NCI-H187 (cell line): ENCODE data around the gene ZBED5.
"Not testable (repeated sequence)": the region's sequence is repeated elsewhere in the genome, so short reads cannot be mapped to it uniquely, and the experiment has no call there.

Source experiments
- DNase-seq, 2 experiments: peaks; one replicate each; lab custom pipeline; 2025; lab: John Stamatoyannopoulos, UW

Gene ZBED5

GRCh38 chr11:10857709-10858438 is at the start of gene ZBED5:
TSS of gene ZBED5 (minus strand) at chr11:10858053. CDS start at chr11:10854945, 3,108 bp downstream.
- DNase-seq = peak; percentile 98

GRCh38 chr11:10906521-10906920 is 48.7 kb upstream of the ZBED5 start:
- no peak for DNase-seq

- DNase-seq = no peak
Observed at GRCh38 chr11:10902301-10903063, 44.6 kb upstream of the ZBED5 start.

GRCh38 chr11:10900681-10901415 is 43.0 kb upstream of the ZBED5 start:
- DNase-seq = no peak

- no peak for DNase-seq
Observed at GRCh38 chr11:10899121-10899830, 41.4 kb upstream of the ZBED5 start.

GRCh38 chr11:10898763-10899025 is 40.8 kb upstream of the ZBED5 start:
- DNase-seq = no peak

GRCh38 chr11:10898003-10898762 is 40.3 kb upstream of the ZBED5 start:
- DNase-seq = no peak

GRCh38 chr11:10897150-10897549 is 39.3 kb upstream of the ZBED5 start:
- DNase-seq = no peak

GRCh38 chr11:10896493-10896892 is 38.6 kb upstream of the ZBED5 start:
- no peak for DNase-seq

GRCh38 chr11:10895285-10895684 is 37.4 kb upstream of the ZBED5 start:
- no peak for DNase-seq

GRCh38 chr11:10894666-10895065 is 36.8 kb upstream of the ZBED5 start:
- DNase-seq = no peak

GRCh38 chr11:10893714-10894151 is 35.9 kb upstream of the ZBED5 start:
- no peak for DNase-seq

GRCh38 chr11:10892250-10892649 is 34.4 kb upstream of the ZBED5 start:
- no peak for DNase-seq

GRCh38 chr11:10891151-10891720 is 33.4 kb upstream of the ZBED5 start:
- no peak for DNase-seq

GRCh38 chr11:10890083-10890482 is 32.2 kb upstream of the ZBED5 start:
- DNase-seq = not testable (repeated sequence)

GRCh38 chr11:10887307-10887706 is 29.5 kb upstream of the ZBED5 start:
- no peak for DNase-seq

GRCh38 chr11:10886652-10887250 is 28.9 kb upstream of the ZBED5 start:
- DNase-seq = no peak

- no peak for DNase-seq
Observed at GRCh38 chr11:10885703-10886363, 28.0 kb upstream of the ZBED5 start.

- DNase-seq = not testable (repeated sequence)
Observed at GRCh38 chr11:10884292-10884691, 26.4 kb upstream of the ZBED5 start.

- DNase-seq = no peak
Observed at GRCh38 chr11:10881892-10882291, 24.0 kb upstream of the ZBED5 start.
